ENCODE results near the gene GRB10.

GRCh38 chr7:50713123-50713965 is 69.4 kb downstream of the GRB10 start:
- TF ChIP-seq POLR2A (IDR thresholded peaks at IDR 0.05) (no peak), CTCF (IDR thresholded peaks at IDR 0.05) (no peak)

Data from uterus (tissue), 2 donors.